Activated naive CD4-positive, alpha-beta T cell treated with anti-CD3 and anti-CD28 coated beads for 36 hours (primary cell): ENCODE results near the gene UNC13A. TPM values are rescaled to one million over a fixed set of nuclear protein-coding genes. Genes with fewer than 3 reads are reported as not detected.

Experiments used
- CTCF ChIA-PET: fragments of 350-600 bp; sonication (Branson Sonifier 250); formaldehyde crosslinking; loops from one replicate; lab custom pipeline; 2021; ENCODE audit warnings: antibody characterized with exemption; lab: Charles Lee
- DNase-seq: peaks from one replicate; pipeline ENCODE4 v3.0.0-alpha.2; 2020
- H3K27ac Mint-ChIP-seq: one replicate; pipeline ENCODE4 v1.8.0; 2021; ENCODE audit warnings: mild to moderate bottlenecking, mixed read lengths
- H3K27me3 Mint-ChIP-seq: one replicate; pipeline ENCODE4 v1.8.0; 2021; ENCODE audit warnings: low read depth, mixed read lengths
- H3K36me3 Mint-ChIP-seq: one replicate; pipeline ENCODE4 v1.8.0; 2021; ENCODE audit warnings: low read depth, mixed read lengths
- H3K4me1 Mint-ChIP-seq: one replicate; pipeline ENCODE4 v1.8.0; 2021; ENCODE audit warnings: low read depth, mixed read lengths
- H3K4me3 Mint-ChIP-seq: one replicate; pipeline ENCODE4 v1.8.0; 2021; ENCODE audit warnings: mild to moderate bottlenecking, moderate library complexity, mixed read lengths
- H3K9me3 Mint-ChIP-seq: one replicate; pipeline ENCODE4 v1.8.0; 2021; ENCODE audit warnings: mixed read lengths
- intact Hi-C: fragments of 100-400 bp; cut with micrococcal nuclease; formaldehyde crosslinking; loops from one replicate; pipeline ENCODE4 v1.15.1; 2023
- total RNA-seq, 2 experiments: library from RNA; stranded (reverse); gene quantifications; one replicate each; pipeline ENCODE4 v1.2.3, GENCODE V29; 2021

The UNC13A gene
- total RNA-seq, 2 experiments from 2014 or later: 0.12 TPM; not detected in 1

DNA sequence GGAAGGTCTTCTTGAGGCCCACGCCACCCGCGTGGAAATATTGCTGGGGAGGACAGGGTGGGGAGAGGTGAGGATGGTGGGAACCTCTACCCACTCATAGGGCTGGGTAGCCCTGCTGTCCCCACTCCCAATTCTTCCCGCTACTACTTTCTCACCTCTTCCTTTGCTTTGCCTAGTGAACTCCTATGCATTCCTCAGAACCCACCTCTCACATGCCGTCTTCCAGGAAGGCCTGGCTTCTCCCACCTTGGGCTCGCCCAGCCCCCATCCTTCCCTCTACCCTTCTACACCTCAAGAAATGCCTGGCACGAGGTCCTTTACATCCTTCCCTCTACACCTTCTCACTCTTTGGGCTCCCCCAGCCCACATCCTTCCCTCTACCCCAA, 70.4 kb downstream of the UNC13A start:
- peaks cover 31% of the 10 kb centered on the region for H3K27me3 Mint-ChIP-seq
- H3K4me1 Mint-ChIP-seq: peaks cover 8% of the 10 kb centered on the region
- no peak overlapping the region for H3K4me3 Mint-ChIP-seq
- intact Hi-C loops: no loop called here
- H3K36me3 Mint-ChIP-seq: no peaks in the 10 kb centered on the region
- peaks cover 5% of the 10 kb centered on the region for H3K9me3 Mint-ChIP-seq
- DNase-seq: no peak
- CTCF ChIA-PET: interaction anchor here (1.0 kb wide), 1 partner anchor 320 kb away, joined by 4 read pairs; no protein-coding TSS in a partner anchor
- no peak overlapping the region for H3K27ac Mint-ChIP-seq

GRCh38 chr19:17616961-17617806, 71.0 kb downstream of the UNC13A start:
- peaks cover 5% of the 10 kb centered on the region for H3K9me3 Mint-ChIP-seq

DNA sequence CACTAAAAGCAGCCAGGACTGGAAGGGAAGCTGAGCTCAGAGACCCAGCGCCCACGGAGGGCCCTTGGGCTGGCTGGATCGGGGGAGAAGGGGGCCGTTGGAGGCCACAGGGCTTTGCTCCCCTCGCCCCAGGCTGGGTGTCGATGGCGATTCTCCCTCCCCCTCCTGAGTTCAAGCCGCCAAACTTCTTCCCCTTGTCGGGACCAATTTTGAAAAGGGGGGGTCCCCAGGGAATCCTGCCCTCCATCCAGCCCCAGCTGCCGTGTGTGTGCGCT, 71.5 kb downstream of the UNC13A start:
- Mint-ChIP-seq H3K27me3 (peaks cover 31% of the 10 kb centered on the region), H3K9me3 (peaks cover 2% of the 10 kb centered on the region), H3K4me3 (peak overlapping the region; percentile 23), H3K4me1 (peaks cover 8% of the 10 kb centered on the region), H3K36me3 (no peaks in the 10 kb centered on the region), H3K27ac (no peak overlapping the region)
- CTCF ChIA-PET: no interaction called here
- no peak for DNase-seq
- intact Hi-C loops: no loop called here

More at GRCh38 chr19:17616961-17617806, 71.0 kb downstream of the UNC13A start:
- Mint-ChIP-seq H3K27ac (no peak overlapping the region), H3K27me3 (peaks cover 31% of the 10 kb centered on the region), H3K4me1 (peaks cover 8% of the 10 kb centered on the region), H3K4me3 (no peak overlapping the region), H3K36me3 (no peaks in the 10 kb centered on the region)
- intact Hi-C loops: no loop called here
- CTCF ChIA-PET: interaction anchor here (1.0 kb wide), 1 partner anchor 321 kb away, joined by 4 read pairs; no protein-coding TSS in a partner anchor
- no peak for DNase-seq

- CTCF ChIA-PET: interaction anchor here (0.8 kb wide), 1 partner anchor 10 kb away, joined by 4 read pairs; no protein-coding TSS in a partner anchor
Measured at GRCh38 chr19:17615889-17616685, 72.1 kb downstream of the UNC13A start.

GRCh38 chr19:17614476-17614875, 73.7 kb downstream of the UNC13A start:
- peaks cover 31% of the 10 kb centered on the region for H3K27me3 Mint-ChIP-seq
- H3K4me3 Mint-ChIP-seq: no peak overlapping the region
- intact Hi-C loops: no loop called here
- DNase-seq: no peak
- no peaks in the 10 kb centered on the region for H3K9me3 Mint-ChIP-seq
- no peaks in the 10 kb centered on the region for H3K36me3 Mint-ChIP-seq
- no peak overlapping the region for H3K27ac Mint-ChIP-seq
- H3K4me1 Mint-ChIP-seq: peaks cover 8% of the 10 kb centered on the region
- CTCF ChIA-PET: no interaction called here

More at GRCh38 chr19:17615889-17616685, 72.1 kb downstream of the UNC13A start:
- H3K36me3 Mint-ChIP-seq: no peaks in the 10 kb centered on the region
- H3K27me3 Mint-ChIP-seq: peaks cover 31% of the 10 kb centered on the region
- DNase-seq: no peak
- no peaks in the 10 kb centered on the region for H3K9me3 Mint-ChIP-seq
- peak overlapping the region; percentile 23 for H3K4me3 Mint-ChIP-seq
- peaks cover 8% of the 10 kb centered on the region for H3K4me1 Mint-ChIP-seq
- H3K27ac Mint-ChIP-seq: no peak overlapping the region
- intact Hi-C loops: no loop called here

DNA sequence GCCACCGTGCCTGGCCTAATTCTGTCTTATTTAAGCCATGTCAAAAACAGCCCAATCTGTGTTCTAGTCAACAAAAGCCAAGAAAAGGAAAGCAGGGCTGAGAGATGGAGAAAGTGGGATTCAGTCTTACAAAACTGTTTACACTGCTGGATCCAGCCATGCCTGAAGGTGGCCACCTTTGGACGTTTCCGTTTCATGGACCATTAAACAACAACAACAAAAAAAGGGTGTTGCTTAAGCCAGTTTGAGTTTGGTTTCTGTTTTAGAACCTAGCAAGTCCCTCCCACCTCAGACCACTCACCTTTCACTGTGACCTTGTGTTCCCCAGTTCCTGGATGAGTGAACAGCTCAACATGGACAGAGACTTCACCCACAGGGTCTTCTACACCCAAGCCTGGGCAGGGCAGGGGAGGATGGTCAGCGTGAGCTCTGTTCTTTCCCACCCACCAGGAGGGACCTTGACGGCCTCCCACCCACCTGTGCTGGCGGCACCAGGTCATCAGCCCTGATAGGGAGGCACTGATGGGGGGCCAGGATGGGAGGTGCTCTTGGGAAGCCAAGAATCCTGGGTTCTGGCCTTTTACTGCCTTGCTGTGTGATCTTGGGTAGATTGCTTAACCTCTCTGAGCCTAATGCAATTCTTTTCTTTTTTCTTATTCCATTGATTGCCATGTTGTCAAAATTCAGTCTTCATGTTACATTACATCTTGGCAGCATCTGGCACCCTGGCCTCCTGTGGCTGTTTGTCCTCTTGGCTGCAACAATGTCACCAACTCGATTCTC, 76.5 kb downstream of the UNC13A start:
- H3K4me3 Mint-ChIP-seq: no peak overlapping the region
- no peaks in the 10 kb centered on the region for H3K9me3 Mint-ChIP-seq
- peaks cover 3% of the 10 kb centered on the region for H3K4me1 Mint-ChIP-seq
- CTCF ChIA-PET: interaction anchor here (0.6 kb wide), 1 partner anchor 1071 kb away, joined by 5 read pairs; no protein-coding TSS in a partner anchor
- no peak for DNase-seq
- peaks cover 12% of the 10 kb centered on the region for H3K27me3 Mint-ChIP-seq
- no peaks in the 10 kb centered on the region for H3K36me3 Mint-ChIP-seq
- no peak overlapping the region for H3K27ac Mint-ChIP-seq
- intact Hi-C loops: no loop called here

DNA sequence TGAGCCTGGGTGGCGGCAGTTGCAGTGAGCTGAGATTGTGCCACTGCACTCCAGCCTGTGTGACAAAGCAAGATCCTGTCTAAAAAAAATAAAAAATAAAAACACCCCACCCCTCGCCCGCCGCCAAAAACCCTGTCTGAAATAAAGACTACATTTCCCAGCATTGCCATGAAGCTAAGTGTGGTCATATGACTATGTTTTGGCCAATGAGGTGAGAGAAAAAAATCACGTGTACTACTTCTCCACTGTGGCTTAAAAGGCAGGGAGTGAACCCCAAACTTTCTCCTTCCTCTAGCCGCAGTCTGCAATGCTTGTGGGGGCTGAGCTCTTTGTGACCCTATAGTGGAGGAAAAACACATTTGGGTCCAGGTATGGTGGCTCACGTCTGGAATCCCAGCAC, 77.8 kb downstream of the UNC13A start:
- no peak for DNase-seq
- Mint-ChIP-seq H3K4me3 (no peak overlapping the region), H3K36me3 (no peaks in the 10 kb centered on the region), H3K4me1 (peaks cover 4% of the 10 kb centered on the region), H3K27me3 (peaks cover 5% of the 10 kb centered on the region), H3K27ac (no peak overlapping the region), H3K9me3 (no peaks in the 10 kb centered on the region)
- intact Hi-C loops: no loop called here
- CTCF ChIA-PET: no interaction called here

DNA sequence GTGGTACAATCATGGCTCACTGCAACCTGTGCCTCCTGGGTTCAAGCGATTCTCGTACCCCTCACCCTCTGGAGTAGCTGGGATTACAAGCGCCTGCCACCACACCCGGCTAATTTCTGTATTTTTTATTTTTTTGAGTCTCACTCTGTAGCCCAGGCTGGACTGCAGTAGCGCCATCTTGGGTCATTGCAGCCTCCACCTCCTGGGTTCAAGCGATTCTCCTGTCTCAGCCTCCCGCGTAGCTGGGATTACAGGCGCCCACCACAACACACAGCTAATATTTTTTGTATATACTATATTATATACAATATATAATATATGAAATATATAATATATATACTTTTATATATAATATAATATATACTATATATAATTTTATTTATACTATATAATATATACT, 80.2 kb downstream of the UNC13A start:
- CTCF ChIA-PET: interaction anchor here (0.7 to 1.2 kb wide), 2 partner anchors 48 to 246 kb away, joined by 3 to 5 read pairs; no protein-coding TSS in a partner anchor
- intact Hi-C loops: loop anchor here (5.0 kb wide), 1 partner anchor 249 kb away; the partner anchor contains the start of gene RPL18A
- DNase-seq: no peak
- Mint-ChIP-seq H3K9me3 (no peaks in the 10 kb centered on the region), H3K4me3 (no peak overlapping the region), H3K27me3 (peaks cover 14% of the 10 kb centered on the region), H3K36me3 (no peaks in the 10 kb centered on the region), H3K27ac (no peak overlapping the region), H3K4me1 (peaks cover 4% of the 10 kb centered on the region)

GRCh38 chr19:17606590-17607185, 81.5 kb downstream of the UNC13A start:
- Mint-ChIP-seq H3K4me1 (peaks cover 4% of the 10 kb centered on the region), H3K36me3 (no peaks in the 10 kb centered on the region), H3K27me3 (peaks cover 21% of the 10 kb centered on the region), H3K4me3 (peak overlapping the region; percentile 69), H3K27ac (peak overlapping the region; percentile 56), H3K9me3 (no peaks in the 10 kb centered on the region)
- intact Hi-C loops: loop anchor here (5.0 kb wide), 1 partner anchor 251 kb away; the partner anchor contains the start of gene RPL18A
- CTCF ChIA-PET: interaction anchor here (0.7 to 2.6 kb wide), 9 partner anchors 9 to 258 kb away, joined by 3 to 7 read pairs (median 3); partner anchors contain the start of gene RPL18A
- no peak for DNase-seq

GRCh38 chr19:17605761-17606589, 82.2 kb downstream of the UNC13A start:
- intact Hi-C loops: loop anchor here (5.0 kb wide), 1 partner anchor 251 kb away; the partner anchor contains the start of gene RPL18A
- Mint-ChIP-seq H3K27ac (peak overlapping the region; percentile 56), H3K27me3 (peaks cover 26% of the 10 kb centered on the region), H3K36me3 (no peaks in the 10 kb centered on the region), H3K9me3 (no peaks in the 10 kb centered on the region), H3K4me3 (peak overlapping the region; percentile 69), H3K4me1 (peaks cover 4% of the 10 kb centered on the region)
- CTCF ChIA-PET: interaction anchor here (0.6 to 2.6 kb wide), 9 partner anchors 8 to 259 kb away, joined by 3 to 7 read pairs (median 3); partner anchors contain the start of gene RPL18A
- peak; percentile 79 for DNase-seq
